ENCODE results near the gene GRM8. TPM values are rescaled to one million over a fixed set of nuclear protein-coding genes. Genes with fewer than 3 reads are reported as not detected.

GRM8 gene
- total RNA-seq, 6 donors from 2014 or later = 0.49 to 6.5 (median 1.8) TPM; not detected in 3

GRCh38 chr7:126441745-126442144, 811.0 kb downstream of the GRM8 start:
- H3K36me3 ChIP-seq = no peaks in the 10 kb centered on the region
- 52 to 63% methylated on average over 2 of the region's 2 CpGs for WGBS, 2 donors
- no peak for TF ChIP-seq CTCF (IDR thresholded peaks at IDR 0.05)
- TF ChIP-seq EP300 (IDR thresholded peaks at IDR 0.05) = no peak
- no peak for TF ChIP-seq POLR2A (IDR thresholded peaks at IDR 0.05)
- no peak for TF ChIP-seq POLR2AphosphoS5 (IDR thresholded peaks at IDR 0.05)
- DNase-seq = no peak
- no peak overlapping the region for H3K27ac ChIP-seq
- H3K4me3 ChIP-seq = no peak overlapping the region
- no peaks in the 10 kb centered on the region for H3K4me1 ChIP-seq
- no peaks in the 10 kb centered on the region for H3K9me3 ChIP-seq
- no peak for ATAC-seq (ENCODE audit: low FRiP score in 2 of 2)
- H3K27me3 ChIP-seq = no peaks in the 10 kb centered on the region

GRCh38 chr7:126440542-126440941, 812.2 kb downstream of the GRM8 start:
- whole genome bisulfite sequencing, 2 donors = 66 to 85% methylated on average over 2 of the region's 2 CpGs
- H3K4me3 ChIP-seq = no peak overlapping the region
- DNase-seq (no peak), ATAC-seq (ENCODE audit: low FRiP score in 2 of 2) (no peak)
- no peaks in the 10 kb centered on the region for H3K4me1 ChIP-seq
- H3K36me3 ChIP-seq = no peaks in the 10 kb centered on the region
- H3K9me3 ChIP-seq = no peaks in the 10 kb centered on the region
- H3K27me3 ChIP-seq = no peaks in the 10 kb centered on the region
- no peak overlapping the region for H3K27ac ChIP-seq
- TF ChIP-seq EP300 (IDR thresholded peaks at IDR 0.05) (no peak), POLR2A (IDR thresholded peaks at IDR 0.05) (no peak), CTCF (IDR thresholded peaks at IDR 0.05) (no peak), POLR2AphosphoS5 (IDR thresholded peaks at IDR 0.05) (no peak)

- Histone ChIP-seq H3K4me1 (no peaks in the 10 kb centered on the region), H3K27ac (no peak overlapping the region), H3K27me3 (no peaks in the 10 kb centered on the region), H3K36me3 (no peaks in the 10 kb centered on the region), H3K9me3 (no peaks in the 10 kb centered on the region), H3K4me3 (no peak overlapping the region)
- ATAC-seq (ENCODE audit: low FRiP score in 2 of 2) (no peak), DNase-seq (no peak)
- WGBS, 2 donors = 63 to 64% methylated on average over 2 of the region's 2 CpGs
- TF ChIP-seq POLR2AphosphoS5 (IDR thresholded peaks at IDR 0.05) (no peak), CTCF (IDR thresholded peaks at IDR 0.05) (no peak)
These were observed 816.4 kb downstream of the GRM8 start for GRCh38 chr7:126436213-126436868.

- Histone ChIP-seq H3K27ac (no peak overlapping the region), H3K4me3 (no peak overlapping the region), H3K4me1 (no peaks in the 10 kb centered on the region), H3K27me3 (no peaks in the 10 kb centered on the region), H3K9me3 (no peaks in the 10 kb centered on the region), H3K36me3 (no peaks in the 10 kb centered on the region)
- WGBS, 2 donors = 90 to 93% methylated on average over 1 of the region's 1 CpG
- no peak for TF ChIP-seq CTCF (IDR thresholded peaks at IDR 0.05)
- no peak for TF ChIP-seq EP300 (IDR thresholded peaks at IDR 0.05)
- no peak for TF ChIP-seq POLR2AphosphoS5 (IDR thresholded peaks at IDR 0.05)
- no peak for TF ChIP-seq POLR2A (IDR thresholded peaks at IDR 0.05)
- ATAC-seq (ENCODE audit: low FRiP score in 2 of 2) (no peak), DNase-seq (no peak)
These were observed 826.1 kb downstream of the GRM8 start for GRCh38 chr7:126426652-126427051.

GRCh38 chr7:126424985-126425384, 827.8 kb downstream of the GRM8 start:
- Histone ChIP-seq H3K4me1 (no peaks in the 10 kb centered on the region), H3K27ac (no peak overlapping the region), H3K27me3 (no peaks in the 10 kb centered on the region), H3K36me3 (no peaks in the 10 kb centered on the region), H3K4me3 (no peak overlapping the region), H3K9me3 (no peaks in the 10 kb centered on the region)
- no peak for ATAC-seq (ENCODE audit: low FRiP score in 2 of 2)
- DNase-seq = no peak
- 93 to 100% methylated on average over 1 of the region's 1 CpG for WGBS, 2 donors
- TF ChIP-seq EP300 (IDR thresholded peaks at IDR 0.05) (no peak), CTCF (IDR thresholded peaks at IDR 0.05) (no peak), POLR2AphosphoS5 (IDR thresholded peaks at IDR 0.05) (no peak), POLR2A (IDR thresholded peaks at IDR 0.05) (no peak)

All from upper lobe of left lung (tissue), 6 donors.